Left colon (tissue), 2 donors: ENCODE results near the gene SLC43A1. TPM values are rescaled to one million over a fixed set of nuclear protein-coding genes. Genes with fewer than 3 reads are reported as not detected.

ENCODE experiments used
- ATAC-seq: fragments of 200-7000 bp; cut with Tn5 transposase; one replicate; pipeline ENCODE4 v1.9.1; 2020; ENCODE audit warnings: mild to moderate bottlenecking, moderate library complexity
- DNase-seq, 2 donors: peaks; one replicate each; pipeline ENCODE4 v3.0.0-alpha.2; 2020
- intact Hi-C, 2 donors: fragments of 100-400 bp; cut with DNase I in 1 of 2; cut with micrococcal nuclease in 1 of 2; formaldehyde crosslinking; loops; one replicate each; pipeline versions ENCODE4 v1.11.2 to v1.14.0; 2022; cut with DNase I, micrococcal nuclease
- total RNA-seq, 2 donors: library from RNA; stranded (reverse); fragmentation: NEBNext Ultra II Directional; extraction: Animal tissue kit (Norgen Biotek cat#: 25700); gene quantifications; one replicate each; pipeline ENCODE4 v1.2.1, GENCODE V29; 2021
- donor health status: DM: no; HTN: no; CAD: no.
- donor health status: DM: yes; HTN: yes; CAD: no.

The SLC43A1 gene
- total RNA-seq, 2 donors from 2014 or later, result 7.1 to 9.6 TPM

GRCh38 chr11:57530596-57531507 lies 15.3 kb upstream of the SLC43A1 start, which contains the start of gene TIMM10:
Gene TIMM10, minus strand, starts transcription at chr11:57530754. Its CDS starts 565 bp downstream, at chr11:57530189.
- ATAC-seq (peak; percentile 96), DNase-seq (peak; percentile 95 to 98)
- intact Hi-C loops, result no loop called here

GRCh38 chr11:57530215-57530595 lies 14.7 kb upstream of the SLC43A1 start:
- intact Hi-C loops, result no loop called here
- DNase-seq, result no peak
- ATAC-seq, result peak; percentile 16

- ATAC-seq, result no peak
- no peak for DNase-seq
- intact Hi-C loops, result loop anchor here in 1 of 2 donors (5.0 to 10.0 kb wide), 3 partner anchors 37 to 184 kb away; no protein-coding TSS in a partner anchor
Measured at GRCh38 chr11:57529012-57529411, 13.5 kb upstream of the SLC43A1 start.

GRCh38 chr11:57527056-57527631 lies 11.6 kb upstream of the SLC43A1 start:
- ATAC-seq (peak; percentile 16), DNase-seq (peak; percentile 44 to 89)
- intact Hi-C loops, result loop anchor here in 1 of 2 donors (5.0 to 10.0 kb wide), 3 partner anchors 35 to 182 kb away; no protein-coding TSS in a partner anchor

GRCh38 chr11:57523419-57523818 lies 7.9 kb upstream of the SLC43A1 start:
- intact Hi-C loops, result loop anchor here in 1 of 2 donors (10.0 kb wide), 1 partner anchor 179 kb away; no protein-coding TSS in a partner anchor
- DNase-seq (no peak), ATAC-seq (no peak)

- DNase-seq (no peak), ATAC-seq (no peak)
- intact Hi-C loops, result loop anchor here in 1 of 2 donors (10.0 kb wide), 1 partner anchor 176 kb away; no protein-coding TSS in a partner anchor
Measured at GRCh38 chr11:57521116-57521515, 5.6 kb upstream of the SLC43A1 start.

GRCh38 chr11:57516061-57516443 lies 550 bp upstream of the SLC43A1 start:
- intact Hi-C loops, result no loop called here
- DNase-seq, result no peak
- ATAC-seq, result no peak

- intact Hi-C loops, result no loop called here
- peak; percentile 82 for ATAC-seq
- DNase-seq, result peak; percentile 72 to 80
Measured at GRCh38 chr11:57514538-57515331, 767 bp downstream of the SLC43A1 start.

GRCh38 chr11:57513911-57514537 lies 1.5 kb downstream of the SLC43A1 start:
- peak; percentile 83 for ATAC-seq
- DNase-seq, result peak; percentile 47 to 71
- intact Hi-C loops, result no loop called here

GRCh38 chr11:57513452-57513795 lies 2.1 kb downstream of the SLC43A1 start:
- DNase-seq (no peak), ATAC-seq (no peak)
- intact Hi-C loops, result no loop called here

GRCh38 chr11:57512646-57513451 lies 2.7 kb downstream of the SLC43A1 start:
- ATAC-seq (no peak), DNase-seq (no peak)
- intact Hi-C loops, result no loop called here

- no peak for DNase-seq
- intact Hi-C loops, result no loop called here
- ATAC-seq, result no peak
Measured at GRCh38 chr11:57511741-57512430, 3.6 kb downstream of the SLC43A1 start.

GRCh38 chr11:57508341-57509170 lies 6.9 kb downstream of the SLC43A1 start:
- ATAC-seq (no peak), DNase-seq (no peak)
- intact Hi-C loops, result no loop called here

GRCh38 chr11:57506522-57506921 lies 9.0 kb downstream of the SLC43A1 start:
- DNase-seq (no peak), ATAC-seq (no peak)
- intact Hi-C loops, result no loop called here

GRCh38 chr11:57504511-57504910 lies 11.0 kb downstream of the SLC43A1 start:
- DNase-seq (no peak), ATAC-seq (no peak)
- intact Hi-C loops, result no loop called here

GRCh38 chr11:57502870-57503269 lies 12.6 kb downstream of the SLC43A1 start:
- DNase-seq (no peak), ATAC-seq (no peak)
- intact Hi-C loops, result no loop called here

GRCh38 chr11:57502376-57502775 lies 13.1 kb downstream of the SLC43A1 start:
- no peak for ATAC-seq
- intact Hi-C loops, result no loop called here
- no peak for DNase-seq
